ENCODE measurements around the gene SLC35B2.

- no peak for TF ChIP-seq CTCF (IDR thresholded peaks at IDR 0.05 in 2 of 3, conservative IDR thresholded peaks at IDR 0.05 in 1 of 3; ENCODE audit: control insufficient read depth in 2 of 3, extremely low read depth in 1 of 3, insufficient read depth in 1 of 3, low read depth in 3 of 3, low read length in 3 of 3)
- no peak for TF ChIP-seq EP300 (IDR thresholded peaks at IDR 0.05; ENCODE audit: borderline replicate concordance in 1 of 2, control insufficient read depth in 1 of 2, low read depth in 2 of 2, low read length in 2 of 2)
- no peak for TF ChIP-seq HDGF (IDR thresholded peaks at IDR 0.05)
- no peak for TF ChIP-seq POLR2AphosphoS5 (IDR thresholded peaks at IDR 0.05; ENCODE audit: low read length)
- TF ChIP-seq FOXM1 (IDR thresholded peaks at IDR 0.05; ENCODE audit: low read depth, low read length), result no peak
- no peak for TF ChIP-seq EZH2 (IDR thresholded peaks at IDR 0.05; ENCODE audit: borderline replicate concordance, control insufficient read depth, low read depth, low read length)
- TF ChIP-seq NRF1 (conservative IDR thresholded peaks at IDR 0.05; ENCODE audit: low read depth, low read length), result no peak
Observed at GRCh38 chr6:44248579-44248978, 8.7 kb downstream of the SLC35B2 start.

All from GM12878 (cell line).